C4-2B (cell line): ENCODE results near the gene DNAJC11.
"Not testable (repeated sequence)": the region's sequence is repeated elsewhere in the genome, so short reads cannot be mapped to it uniquely, and the experiment has no call there.

Experiments used
- ZFX ChIP-seq: fragments of 450-650 bp; IDR thresholded peaks from 2 replicates; pipeline ENCODE4 v1.6.1; 2017
- TF ChIP-seq, protein P1 (sequence below): fragments of 450-650 bp; conservative IDR thresholded peaks from 2 replicates; pipeline ENCODE4 v1.5.1; 2017; ENCODE audit warnings: mild to moderate bottlenecking

DNA sequence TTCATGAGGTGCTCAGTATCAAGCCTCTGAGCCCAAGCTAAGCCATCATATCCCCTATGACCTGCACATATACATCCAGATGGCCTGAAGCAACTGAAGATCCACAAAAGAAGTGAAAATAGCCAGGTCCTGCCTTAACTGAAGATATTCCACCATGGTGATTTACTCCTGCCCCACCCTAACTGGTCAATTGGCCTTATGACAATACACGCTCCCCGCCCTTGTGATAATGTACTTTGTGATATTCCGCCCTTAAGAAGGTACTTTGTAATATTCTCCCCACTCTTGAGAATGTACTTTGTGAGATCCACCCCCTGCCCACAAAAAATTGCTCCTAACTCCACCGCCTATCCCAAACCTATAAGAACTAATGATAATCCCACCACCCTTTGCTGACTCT, 1.7 kb downstream of the DNAJC11 start:
- TF ChIP-seq, protein P1, sequence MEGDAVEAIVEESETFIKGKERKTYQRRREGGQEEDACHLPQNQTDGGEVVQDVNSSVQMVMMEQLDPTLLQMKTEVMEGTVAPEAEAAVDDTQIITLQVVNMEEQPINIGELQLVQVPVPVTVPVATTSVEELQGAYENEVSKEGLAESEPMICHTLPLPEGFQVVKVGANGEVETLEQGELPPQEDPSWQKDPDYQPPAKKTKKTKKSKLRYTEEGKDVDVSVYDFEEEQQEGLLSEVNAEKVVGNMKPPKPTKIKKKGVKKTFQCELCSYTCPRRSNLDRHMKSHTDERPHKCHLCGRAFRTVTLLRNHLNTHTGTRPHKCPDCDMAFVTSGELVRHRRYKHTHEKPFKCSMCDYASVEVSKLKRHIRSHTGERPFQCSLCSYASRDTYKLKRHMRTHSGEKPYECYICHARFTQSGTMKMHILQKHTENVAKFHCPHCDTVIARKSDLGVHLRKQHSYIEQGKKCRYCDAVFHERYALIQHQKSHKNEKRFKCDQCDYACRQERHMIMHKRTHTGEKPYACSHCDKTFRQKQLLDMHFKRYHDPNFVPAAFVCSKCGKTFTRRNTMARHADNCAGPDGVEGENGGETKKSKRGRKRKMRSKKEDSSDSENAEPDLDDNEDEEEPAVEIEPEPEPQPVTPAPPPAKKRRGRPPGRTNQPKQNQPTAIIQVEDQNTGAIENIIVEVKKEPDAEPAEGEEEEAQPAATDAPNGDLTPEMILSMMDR = not testable (repeated sequence)
- not testable (repeated sequence) for TF ChIP-seq ZFX
